Ovary (tissue), 9 donors: ENCODE measurements around the gene KLK6. TPM values are rescaled to one million over a fixed set of nuclear protein-coding genes. Genes with fewer than 3 reads are reported as not detected.

Experiments
- DNase-seq, 5 donors: peaks; one replicate each; pipeline ENCODE4 v3.0.0-alpha.2; 2019 to 2020
- H3K27ac ChIP-seq, 2 donors: fragments of 200-600 bp; one replicate each; pipeline versions ENCODE4 v1.5.1 to v1.8.0; 2019 to 2022
- H3K27me3 ChIP-seq: fragments of 200-600 bp; one replicate; pipeline ENCODE4 v1.8.0; 2022
- H3K36me3 ChIP-seq: fragments of 200-600 bp; sonication (generic); one replicate; pipeline ENCODE4 v1.5.1; 2019
- H3K4me1 ChIP-seq: one replicate; pipeline ENCODE4 v1.8.1; 2013; ENCODE audit warnings: mild to moderate bottlenecking, moderate library complexity; ENCODE audit not compliant: insufficient read depth
- H3K4me3 ChIP-seq: fragments of 200-600 bp; sonication (generic); one replicate; pipeline ENCODE4 v1.5.1; 2017
- H3K9me3 ChIP-seq, 2 donors: fragments of 200-600 bp in 1 of 2; sonication (generic) in 1 of 2; one replicate each; pipeline versions ENCODE4 v1.5.1 to v1.8.1; 2013 to 2019; ENCODE audit warnings: mild to moderate bottlenecking in 1 of 2, moderate library complexity in 1 of 2
- EP300 ChIP-seq: sonication (generic); formaldehyde crosslinking; IDR thresholded peaks from one replicate; pipeline ENCODE4 v1.6.1; 2017; ENCODE audit warnings: antibody characterized with exemption
- POLR2A ChIP-seq: fragments of 450-650 bp; IDR thresholded peaks from one replicate; pipeline ENCODE4 v1.6.1; 2017; ENCODE audit warnings: antibody characterized with exemption, mild to moderate bottlenecking, moderate library complexity
- WGBS, 3 donors: extraction: QIAGEN DNeasy Blood & Tissue Kit in 1 of 3; methylation state at CpG; one replicate each; pipeline versions ENCODE4 v1.1.5 to v1.1.7; 2013 to 2017; 5-methylcytosine and 5-hydroxymethylcytosine counted together
- intact Hi-C, 4 donors: fragments of 100-400 bp; cut with DNase I; formaldehyde crosslinking; loops; one replicate each; pipeline versions ENCODE4 v1.11.0 to v1.15.1; 2022 to 2023
- polyA plus RNA-seq, 2 donors: library from polyadenylated mRNA; stranded (reverse); fragments of 200-250 nt in 1 of 2; fragments of 350-450 nt in 1 of 2; fragmentation: Illumina TruSeq in 1 of 2; extraction: RNeasy Lipid Tissue Mini Kit (QIAGEN cat#74804) in 1 of 2; gene quantifications; one replicate each; pipeline ENCODE4 v1.2.3, GENCODE V29; 2013 to 2014
- total RNA-seq, 7 donors: library from RNA; depleted of rRNA in 2 of 7; stranded (reverse); fragments of >200 nt in 2 of 7; fragmentation: NEBNext Ultra II Directional in 3 of 7; extraction: Animal tissue kit (Norgen Biotek cat#: 25700) in 3 of 7; gene quantifications; one replicate each; pipeline versions ENCODE4 v1.1.0 to v1.2.4, GENCODE V29; 2016 to 2023
- TF ChIP-seq, protein P1 (sequence below), 3 donors: fragments of 450-650 bp in 2 of 3; fragments of 200-600 bp in 1 of 3; IDR thresholded peaks; one replicate each; pipeline versions ENCODE4 v1.5.1 to v1.8.0; 2016 to 2022; ENCODE audit warnings: antibody characterized with exemption in 3 of 3, mild to moderate bottlenecking in 1 of 3
- donor health status: DM: no; HTN: no; CAD: no; lungs with moderate emphysema.
- donor health status: DM: no; HTN: no; CAD: no.
- donor health status: Bipolar disorder and iron deficiency.
- donor health status: DM: yes; HTN: yes; CAD: no.
- donor health status: DM: no; HTN: no; CAD: no.
- donor health status: DM: yes; HTN: yes; CAD: no.

KLK6 gene
- total and polyA plus RNA-seq, 9 donors: 0.07 to 21.7 (median 1.9) TPM; not detected in 3

DNA sequence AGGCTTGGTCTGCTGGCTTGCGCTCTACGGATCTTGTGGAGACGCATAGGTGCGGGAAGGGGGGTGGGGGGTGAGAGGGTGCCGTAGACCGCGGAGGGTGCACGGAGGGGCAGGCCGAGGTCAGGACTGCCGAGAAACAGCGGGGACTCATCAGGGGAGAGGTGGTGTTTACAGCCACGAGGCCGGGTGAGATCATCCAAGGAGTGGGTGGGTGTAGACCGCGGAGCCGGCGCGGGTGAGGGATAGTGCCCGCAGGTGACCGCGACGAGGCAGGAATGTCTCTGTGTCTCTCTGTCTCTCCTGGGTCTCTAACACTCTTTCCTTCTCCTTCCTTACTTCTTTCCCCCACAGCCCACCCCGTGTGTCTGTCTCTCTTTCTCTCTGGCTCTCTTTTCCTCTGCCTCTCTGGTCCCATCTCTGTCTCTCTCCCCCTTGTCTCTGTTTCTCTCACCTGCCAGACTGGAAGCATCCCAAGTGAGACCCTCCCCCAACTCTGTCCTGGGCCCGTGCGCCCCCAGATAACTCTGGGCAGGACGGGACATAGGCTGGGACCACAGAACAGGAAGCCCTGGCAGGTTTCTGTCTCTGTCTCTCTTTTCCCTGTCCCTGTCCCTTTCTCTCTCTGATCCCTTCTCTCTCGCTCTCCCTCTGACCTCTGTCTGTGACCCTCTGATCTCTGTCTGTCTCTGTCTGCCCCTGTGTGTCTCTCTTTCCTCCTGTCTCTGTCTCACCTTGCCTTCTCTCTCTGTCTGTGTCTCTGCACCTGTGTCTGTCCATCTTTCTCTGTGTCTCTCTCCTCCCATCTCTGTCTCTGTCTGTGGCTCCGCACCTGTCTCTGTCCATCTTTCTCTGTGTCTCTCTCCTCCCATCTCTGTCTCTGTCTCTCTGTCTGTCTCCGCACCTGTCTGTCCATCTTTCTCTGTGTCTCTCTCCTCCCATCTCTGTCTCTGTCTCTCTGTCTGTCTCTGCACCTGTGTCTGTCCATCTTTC lies 56.4 kb downstream of the KLK6 start:
- no peak for DNase-seq
- Histone ChIP-seq H3K9me3 (no peaks in the 10 kb centered on the region), H3K4me1 (no peaks in the 10 kb centered on the region), H3K27me3 (no peaks in the 10 kb centered on the region), H3K4me3 (no peak overlapping the region), H3K36me3 (no peaks in the 10 kb centered on the region), H3K27ac (no peak overlapping the region)
- TF ChIP-seq POLR2A (no peak), EP300 (no peak)
- TF ChIP-seq, protein P1, sequence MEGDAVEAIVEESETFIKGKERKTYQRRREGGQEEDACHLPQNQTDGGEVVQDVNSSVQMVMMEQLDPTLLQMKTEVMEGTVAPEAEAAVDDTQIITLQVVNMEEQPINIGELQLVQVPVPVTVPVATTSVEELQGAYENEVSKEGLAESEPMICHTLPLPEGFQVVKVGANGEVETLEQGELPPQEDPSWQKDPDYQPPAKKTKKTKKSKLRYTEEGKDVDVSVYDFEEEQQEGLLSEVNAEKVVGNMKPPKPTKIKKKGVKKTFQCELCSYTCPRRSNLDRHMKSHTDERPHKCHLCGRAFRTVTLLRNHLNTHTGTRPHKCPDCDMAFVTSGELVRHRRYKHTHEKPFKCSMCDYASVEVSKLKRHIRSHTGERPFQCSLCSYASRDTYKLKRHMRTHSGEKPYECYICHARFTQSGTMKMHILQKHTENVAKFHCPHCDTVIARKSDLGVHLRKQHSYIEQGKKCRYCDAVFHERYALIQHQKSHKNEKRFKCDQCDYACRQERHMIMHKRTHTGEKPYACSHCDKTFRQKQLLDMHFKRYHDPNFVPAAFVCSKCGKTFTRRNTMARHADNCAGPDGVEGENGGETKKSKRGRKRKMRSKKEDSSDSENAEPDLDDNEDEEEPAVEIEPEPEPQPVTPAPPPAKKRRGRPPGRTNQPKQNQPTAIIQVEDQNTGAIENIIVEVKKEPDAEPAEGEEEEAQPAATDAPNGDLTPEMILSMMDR (IDR thresholded peaks at IDR 0.05): no peak
- intact Hi-C loops: no loop called here
- WGBS, 3 donors: 7 to 9% (median 8%) methylated on average over 29 of the region's 29 CpGs

DNA sequence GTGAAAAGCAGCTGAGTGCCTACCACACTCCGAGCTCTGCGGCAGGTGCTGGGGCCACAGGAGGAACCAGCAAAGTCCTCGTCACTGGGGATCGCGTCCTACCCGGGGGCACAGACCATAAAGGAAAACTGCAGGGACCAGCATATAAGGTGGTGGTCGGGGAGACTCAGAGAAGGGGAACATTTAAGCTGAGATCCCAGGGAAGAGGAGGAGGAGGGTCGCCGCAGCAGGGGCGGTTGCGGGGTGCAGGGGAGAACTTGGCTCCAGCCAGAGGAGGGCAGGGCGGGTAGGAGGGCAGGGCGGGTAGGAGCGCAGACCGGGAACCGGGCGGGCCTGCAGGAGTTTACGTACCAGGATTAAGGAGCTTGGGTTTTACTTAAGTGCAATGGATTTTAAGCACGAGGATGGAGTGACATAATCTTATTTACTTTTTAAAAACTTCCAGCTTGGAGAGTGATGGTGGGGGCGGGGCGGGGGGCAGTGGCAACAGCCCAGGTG lies 57.2 kb downstream of the KLK6 start:
- Histone ChIP-seq H3K27ac (no peak overlapping the region), H3K4me1 (no peaks in the 10 kb centered on the region), H3K4me3 (no peak overlapping the region), H3K36me3 (no peaks in the 10 kb centered on the region), H3K9me3 (no peaks in the 10 kb centered on the region), H3K27me3 (no peaks in the 10 kb centered on the region)
- intact Hi-C loops: no loop called here
- DNase-seq: no peak
- no peak for TF ChIP-seq EP300
- TF ChIP-seq, protein P1 (IDR thresholded peaks at IDR 0.05): no peak
- TF ChIP-seq POLR2A: no peak
- 14 to 18% (median 16%) methylated on average over 21 of the region's 21 CpGs for WGBS, 3 donors

DNA sequence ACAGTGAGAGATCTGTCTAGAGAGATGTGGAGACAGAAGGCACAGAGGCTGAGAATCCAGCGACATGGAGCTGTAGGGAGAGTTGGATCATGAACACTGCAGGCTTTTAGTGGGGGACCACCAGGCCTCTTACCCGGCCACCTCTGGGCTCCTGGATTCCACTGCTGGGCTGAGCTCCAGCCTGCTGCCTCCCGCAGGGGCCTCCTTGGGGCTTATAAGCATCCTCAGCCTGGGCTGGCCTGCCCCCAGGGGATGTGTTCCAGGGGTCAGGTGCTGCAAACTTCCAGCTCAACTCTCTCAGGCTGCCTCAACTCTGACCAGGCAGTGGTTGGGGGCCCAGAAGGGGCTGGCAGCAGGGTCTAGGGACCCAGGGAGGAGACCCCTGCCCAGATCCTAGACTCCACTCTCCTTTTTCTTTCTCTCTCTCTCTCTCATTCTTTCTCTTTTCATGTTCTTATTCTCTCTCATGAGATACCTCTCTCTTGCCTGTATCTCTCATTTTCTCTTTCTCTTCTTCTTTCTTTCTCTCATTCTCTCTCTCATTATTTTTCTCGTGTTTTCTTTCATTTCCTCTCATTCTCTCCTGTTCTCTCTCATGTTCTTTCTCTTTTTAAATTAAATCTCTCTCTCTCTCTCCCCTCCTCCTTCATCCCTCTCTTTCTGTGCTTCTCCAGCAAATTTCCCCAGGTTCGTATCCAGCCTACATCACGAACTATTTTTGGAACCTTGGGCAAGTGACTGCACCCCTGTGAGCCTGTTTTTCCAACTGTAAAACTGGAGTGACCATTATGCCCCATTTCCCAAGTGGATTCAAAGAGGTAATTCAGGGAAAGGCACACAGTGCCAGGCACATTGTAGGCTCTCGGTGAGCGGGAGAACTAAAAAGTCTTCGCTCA lies 57.9 kb downstream of the KLK6 start, which contains the start of gene KLK4:
KLK4 (minus strand) TSS at position 190 of the 896 bp plus-strand sequence. CDS start 657 bp downstream, outside the sequence.
- Histone ChIP-seq H3K4me3 (no peak within 1 kb of the TSS), H3K36me3 (no peaks in the 10 kb centered on the region), H3K27ac (no peak within 1 kb of the TSS), H3K4me1 (no peaks in the 10 kb centered on the region), H3K27me3 (no peaks in the 10 kb centered on the region), H3K9me3 (no peaks in the 10 kb centered on the region)
- intact Hi-C loops: no loop called here
- TF ChIP-seq EP300 (no peak), POLR2A (no peak)
- TF ChIP-seq, protein P1 (IDR thresholded peaks at IDR 0.05): no peak
- 51 to 58% (median 53%) methylated on average over 9 of the region's 9 CpGs for WGBS, 3 donors
- DNase-seq: no peak

DNA sequence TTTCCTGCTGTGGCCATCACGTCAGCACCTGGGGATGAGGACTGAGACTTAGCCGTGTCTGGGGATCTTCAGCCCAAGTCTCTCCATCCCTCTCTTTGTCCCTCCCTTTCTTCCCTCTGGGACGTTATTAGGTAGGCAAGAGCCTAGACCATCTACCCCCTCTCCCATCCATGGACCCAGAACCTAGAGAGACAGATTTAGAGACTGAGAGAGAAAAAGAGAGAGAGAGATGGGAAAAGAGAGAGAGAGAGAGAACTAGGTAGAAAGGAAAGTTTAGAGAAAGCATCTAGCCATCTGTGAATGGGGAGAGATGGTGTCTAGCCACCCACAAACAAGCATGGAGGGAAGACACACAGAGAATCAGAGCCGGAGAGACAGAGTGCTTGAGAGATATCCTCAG lies 58.7 kb downstream of the KLK6 start:
- WGBS, 3 donors: 51 to 57% (median 56%) methylated on average over 4 of the region's 4 CpGs
- H3K36me3 ChIP-seq: no peaks in the 10 kb centered on the region
- H3K27me3 ChIP-seq: no peaks in the 10 kb centered on the region

More for the DNA sequence above, 58.7 kb downstream of the KLK6 start:
- TF ChIP-seq EP300 (no peak), POLR2A (no peak)
- TF ChIP-seq, protein P1 (IDR thresholded peaks at IDR 0.05): no peak
- DNase-seq: no peak
- intact Hi-C loops: no loop called here
- no peak overlapping the region for H3K27ac ChIP-seq
- H3K9me3 ChIP-seq: no peaks in the 10 kb centered on the region
- H3K4me1 ChIP-seq: no peaks in the 10 kb centered on the region
- H3K4me3 ChIP-seq: no peak overlapping the region
